ENCODE measurements around the gene MRPL10.

- TF ChIP-seq JUNB (IDR thresholded peaks at IDR 0.05) (no peak), HES2 (IDR thresholded peaks at IDR 0.05) (no peak), CTCF (IDR thresholded peaks at IDR 0.05) (no peak), POLR2A (IDR thresholded peaks at IDR 0.05; ENCODE audit: low read length) (no peak), MAX (IDR thresholded peaks at IDR 0.05) (no peak), EP300 (IDR thresholded peaks at IDR 0.05) (no peak), RARB (CRISPR knock-in tag; IDR thresholded peaks at IDR 0.05) (no peak)
Observed at GRCh38 chr17:47820033-47820789, 11.1 kb downstream of the MRPL10 start.
